Neural progenitor cell (in vitro differentiated cells): ENCODE results near the gene AP2A2. TPM values are rescaled to one million over a fixed set of nuclear protein-coding genes. Genes with fewer than 3 reads are reported as not detected.
A peak's percentile ranks its signal among the peaks of the same experiment; 100 is the strongest.

Experiments used
- DNase-seq: peaks from one replicate; pipeline ENCODE4 v3.0.0-alpha.2; 2016; ENCODE audit warnings: low spot score
- H2AFZ ChIP-seq: fragments of 200-600 bp; sonication (generic); replicated peaks from 2 replicates; pipeline ENCODE4 v1.6.1; 2016; ENCODE audit warnings: antibody characterized with exemption
- H3F3A ChIP-seq: fragments of 200-600 bp; sonication (generic); 2 replicates; pipeline ENCODE4 v1.6.1; 2016; ENCODE audit warnings: antibody characterized with exemption, low read depth
- H3K27ac ChIP-seq: fragments of 200-600 bp; sonication (generic); 2 replicates; pipeline ENCODE4 v1.5.1; 2016; ENCODE audit warnings: mild to moderate bottlenecking
- H3K27me3 ChIP-seq: fragments of 200-600 bp; sonication (generic); 2 replicates; pipeline ENCODE4 v1.6.1; 2016; ENCODE audit warnings: mild to moderate bottlenecking, moderate library complexity
- H3K36me3 ChIP-seq: fragments of 200-600 bp; sonication (generic); 2 replicates; pipeline ENCODE4 v1.5.1; 2016
- H3K4me1 ChIP-seq: fragments of 200-600 bp; sonication (generic); 2 replicates; pipeline ENCODE4 v1.6.1; 2016; ENCODE audit warnings: mixed run types
- H3K4me2 ChIP-seq: fragments of 200-600 bp; sonication (generic); 2 replicates; pipeline ENCODE4 v1.6.1; 2016
- H3K4me3 ChIP-seq: fragments of 200-600 bp; sonication (generic); 2 replicates; pipeline ENCODE4 v1.5.1; 2016
- H3K79me2 ChIP-seq: fragments of 200-600 bp; sonication (generic); 2 replicates; pipeline ENCODE4 v1.6.1; 2016; ENCODE audit warnings: low read depth
- H3K9ac ChIP-seq: fragments of 200-600 bp; sonication (generic); 2 replicates; pipeline ENCODE4 v1.6.1; 2016
- H3K9me3 ChIP-seq: fragments of 200-600 bp; sonication (generic); 2 replicates; pipeline ENCODE4 v1.5.1; 2016; ENCODE audit warnings: low read depth
- H4K20me1 ChIP-seq: fragments of 200-600 bp; sonication (generic); 2 replicates; pipeline ENCODE4 v1.6.1; 2016; ENCODE audit warnings: low read depth
- H3K27ac Mint-ChIP-seq: 3 replicates; pipeline ENCODE4 v1.8.0; 2021; ENCODE audit warnings: mixed read lengths
- H3K27me3 Mint-ChIP-seq: 2 replicates; pipeline ENCODE4 v1.8.0; 2022; ENCODE audit warnings: low read depth, mild to moderate bottlenecking, inconsistent platforms, moderate library complexity, mixed read lengths; ENCODE audit not compliant: insufficient read depth
- H3K36me3 Mint-ChIP-seq: 3 replicates; pipeline ENCODE4 v1.8.0; 2021; ENCODE audit warnings: mixed read lengths
- H3K4me1 Mint-ChIP-seq: 3 replicates; pipeline ENCODE4 v1.8.0; 2021; ENCODE audit warnings: mixed read lengths
- H3K4me3 Mint-ChIP-seq: 3 replicates; pipeline ENCODE4 v1.8.0; 2021; ENCODE audit warnings: mild to moderate bottlenecking, moderate library complexity, mixed read lengths
- H3K9me3 Mint-ChIP-seq: 3 replicates; pipeline ENCODE4 v1.8.0; 2020; ENCODE audit warnings: mixed read lengths
- CTCF ChIP-seq: fragments of 200-600 bp; sonication (generic); IDR thresholded peaks from 2 replicates; pipeline ENCODE4 v1.5.1; 2017; ENCODE audit warnings: antibody characterized with exemption, mild to moderate bottlenecking
- EZH2 ChIP-seq: fragments of 200-600 bp; sonication (generic); IDR thresholded peaks from 2 replicates; pipeline ENCODE4 v1.6.1; 2017; ENCODE audit warnings: antibody characterized with exemption, mild to moderate bottlenecking, moderate library complexity
- EZH2phosphoT487 ChIP-seq: fragments of 200-600 bp; sonication (generic); IDR thresholded peaks from 2 replicates; pipeline ENCODE4 v1.6.1; 2017; ENCODE audit warnings: antibody characterized with exemption
- total RNA-seq: library from RNA; depleted of rRNA; stranded (reverse); fragments of >200 nt; gene quantifications from 2 replicates; pipeline ENCODE4 v1.2.3, GENCODE V29; 2015; ENCODE audit warnings: low replicate concordance

Gene AP2A2
- total RNA-seq, 1 donor from 2014 or later = 67.5 TPM

GRCh38 chr11:955154-956063, 29.7 kb downstream of the AP2A2 start:
- Histone ChIP-seq H3K4me3 (no peak overlapping the region), H3K9me3 (no peaks in the 10 kb centered on the region), H3K27ac (peak overlapping the region; percentile 31), H3K4me2 (no peak overlapping the region), H4K20me1 (peaks cover 66% of the 10 kb centered on the region), H3F3A (peaks cover 15% of the 10 kb centered on the region), H2AFZ (no peak overlapping the region), H3K27me3 (no peaks in the 10 kb centered on the region), H3K9ac (peak overlapping the region; percentile 36), H3K79me2 (peaks cover 84% of the 10 kb centered on the region), H3K4me1 (peaks cover 23% of the 10 kb centered on the region), H3K36me3 (no peaks in the 10 kb centered on the region)
- no peak for TF ChIP-seq CTCF
- no peak for TF ChIP-seq EZH2
- no peak for TF ChIP-seq EZH2phosphoT487
- Mint-ChIP-seq H3K27me3 (peaks cover 3% of the 10 kb centered on the region), H3K4me1 (peaks cover 42% of the 10 kb centered on the region), H3K9me3 (peaks cover 1% of the 10 kb centered on the region), H3K4me3 (no peak overlapping the region), H3K27ac (peak overlapping the region; percentile 70), H3K36me3 (peaks cover 10% of the 10 kb centered on the region)
- DNase-seq = no peak

- no peaks in the 10 kb centered on the region for H3K9me3 Mint-ChIP-seq
- Histone ChIP-seq H3K9me3 (no peaks in the 10 kb centered on the region), H3K79me2 (peaks cover 66% of the 10 kb centered on the region), H3K27me3 (no peaks in the 10 kb centered on the region), H3K9ac (no peak overlapping the region), H3K4me3 (no peak overlapping the region), H3K27ac (no peak overlapping the region), H2AFZ (no peak overlapping the region), H3K4me1 (peaks cover 17% of the 10 kb centered on the region), H3K4me2 (no peak overlapping the region), H3F3A (peaks cover 9% of the 10 kb centered on the region), H3K36me3 (no peaks in the 10 kb centered on the region), H4K20me1 (peaks cover 58% of the 10 kb centered on the region)
- TF ChIP-seq EZH2phosphoT487 (no peak), CTCF (no peak), EZH2 (no peak)
- no peak for DNase-seq
- H3K36me3 Mint-ChIP-seq = peaks cover 17% of the 10 kb centered on the region
- no peak overlapping the region for H3K27ac Mint-ChIP-seq
- peaks cover 34% of the 10 kb centered on the region for H3K4me1 Mint-ChIP-seq
- H3K4me3 Mint-ChIP-seq = no peak overlapping the region
- peaks cover 3% of the 10 kb centered on the region for H3K27me3 Mint-ChIP-seq
These were observed 31.7 kb downstream of the AP2A2 start for GRCh38 chr11:957212-957920.

- H3K4me3 Mint-ChIP-seq = no peak overlapping the region
- peaks cover 26% of the 10 kb centered on the region for H3K4me1 Mint-ChIP-seq
These were observed 32.4 kb downstream of the AP2A2 start for GRCh38 chr11:958101-958500.

More at GRCh38 chr11:958101-958500, 32.4 kb downstream of the AP2A2 start:
- DNase-seq = no peak
- H3K36me3 Mint-ChIP-seq = peaks cover 20% of the 10 kb centered on the region
- Histone ChIP-seq H3K36me3 (no peaks in the 10 kb centered on the region), H3K9me3 (no peaks in the 10 kb centered on the region), H3K4me1 (peaks cover 11% of the 10 kb centered on the region), H3K27ac (no peak overlapping the region), H4K20me1 (peaks cover 50% of the 10 kb centered on the region), H3K9ac (no peak overlapping the region), H3K79me2 (peaks cover 59% of the 10 kb centered on the region), H3K4me2 (no peak overlapping the region), H2AFZ (no peak overlapping the region), H3F3A (peaks cover 3% of the 10 kb centered on the region), H3K4me3 (no peak overlapping the region), H3K27me3 (no peaks in the 10 kb centered on the region)
- H3K27me3 Mint-ChIP-seq = peaks cover 3% of the 10 kb centered on the region
- no peaks in the 10 kb centered on the region for H3K9me3 Mint-ChIP-seq
- no peak for TF ChIP-seq EZH2phosphoT487
- TF ChIP-seq EZH2 = no peak
- TF ChIP-seq CTCF = no peak
- H3K27ac Mint-ChIP-seq = no peak overlapping the region
